ENCODE measurements around the gene HMGN4. TPM values are rescaled to one million over a fixed set of nuclear protein-coding genes. Genes with fewer than 3 reads are reported as not detected.
A peak's percentile ranks its signal among the peaks of the same experiment; 100 is the strongest.
"Not testable (repeated sequence)": the region's sequence is repeated elsewhere in the genome, so short reads cannot be mapped to it uniquely, and the experiment has no call there.

HMGN4 gene
- total and polyA plus RNA-seq, 9 of the 15 experiments (the other 6 are each of a cell fraction or from before 2014, with no cell fraction given) = 35.4 to 134 (median 94.1) TPM

GRCh38 chr6:26511033-26511432, 27.1 kb upstream of the HMGN4 start:
- H3K79me2 ChIP-seq (ENCODE audit: control insufficient read depth, insufficient read depth, low read length); H3K9me1 ChIP-seq (ENCODE audit: control insufficient read depth, insufficient read depth, low read length); H4K20me1 ChIP-seq (replicated peaks; ENCODE audit: control insufficient read depth, insufficient read depth, low read length); CTCF ChIA-PET (ENCODE audit: low intra/inter-chr PET ratio); H3K4me1 ChIP-seq (replicated peaks in 1 of 2; ENCODE audit: control insufficient read depth in 2 of 2, insufficient read depth in 2 of 2, low read length in 2 of 2); H3K9me3 ChIP-seq (replicated peaks; ENCODE audit: control insufficient read depth, insufficient read depth, low read depth, low read length); in situ Hi-C loops (cut with MboI); POLR2A ChIA-PET; H3K27ac ChIP-seq (ENCODE audit: extremely low read depth, low read depth, low read length); H3K4me2 ChIP-seq (ENCODE audit: insufficient read depth, low read length); H3K36me3 ChIP-seq (ENCODE audit: control insufficient read depth, insufficient read depth, low read length); FAIRE-seq; H3K4me3 ChIP-seq; BruUV-seq (replicated peaks); intact Hi-C loops (cut with micrococcal nuclease); H3K9ac ChIP-seq (ENCODE audit: insufficient read depth in 1 of 2, low read depth in 2 of 2, low read length in 2 of 2); H3K27me3 ChIP-seq (ENCODE audit: control insufficient read depth in 2 of 2, insufficient read depth in 2 of 2, low read length in 2 of 2); H2AFZ ChIP-seq (ENCODE audit: low read depth, low read length); TF ChIP-seq ZNF740 (tag; IDR thresholded peaks at IDR 0.05); MYNN (CRISPR knock-in tag; IDR thresholded peaks at IDR 0.05); NR2C1 (tag; IDR thresholded peaks at IDR 0.05); JUND (tag; IDR thresholded peaks at IDR 0.05; ENCODE audit: borderline replicate concordance, low read depth, low read length); PBX2 (CRISPR knock-in tag; IDR thresholded peaks at IDR 0.05; ENCODE audit: low read depth): not testable (repeated sequence)
- peak; percentile 55 for ATAC-seq
- 27% methylated on average over 8 of the region's 8 CpGs for WGBS (ENCODE audit: insufficient coverage, low coverage, missing lambda C conversion rate)
- DNase-seq (ENCODE audit: extremely low read depth in 1 of 4, low spot score in 3 of 4) = peak in 2 of 4 experiments; percentile 47 to 52
- TF ChIP-seq ZNF740 (CRISPR knock-in tag; IDR thresholded peaks at IDR 0.05) (0 out of 2 replicates have a peak, but pooled peaks have one; percentile 27), VEZF1 (CRISPR knock-in tag; IDR thresholded peaks at IDR 0.05) (peak; percentile 95), CBFA2T3 (IDR thresholded peaks at IDR 0.05) (peak; percentile 36; the same call in 1 of the 2 replicates), HDAC2 (IDR thresholded peaks at IDR 0.05) (peak; percentile 14; the same call in 1 of the 2 replicates), MYNN (IDR thresholded peaks at IDR 0.05) (peak; percentile 51; the same call in 1 of the 2 replicates), CREM (IDR thresholded peaks at IDR 0.05; ENCODE audit: low read depth) (0 out of 2 replicates have a peak, but pooled peaks have one; percentile 18), NR2C1 (IDR thresholded peaks at IDR 0.05) (0 out of 2 replicates have a peak, but pooled peaks have one; percentile 14), SMARCA4 (IDR thresholded peaks at IDR 0.05) (peak; percentile 53; the same call in 1 of the 2 replicates), NCOR1 (IDR thresholded peaks at IDR 0.05) (peak; percentile 31; the same call in 1 of the 2 replicates), CXXC5 (CRISPR knock-in tag; IDR thresholded peaks at IDR 0.05) (peak; percentile 29; the same call in 1 of the 2 replicates), EGR1 (conservative IDR thresholded peaks at IDR 0.05) (peak; percentile 47; the same call in 1 of the 2 replicates), JUND (IDR thresholded peaks at IDR 0.05; ENCODE audit: borderline replicate concordance, low read depth, low read length) (peak; percentile 45), HMBOX1 (IDR thresholded peaks at IDR 0.05) (peak; percentile 48; the same call in 1 of the 2 replicates), PBX2 (tag; conservative IDR thresholded peaks at IDR 0.05; ENCODE audit: low read depth) (peak; percentile 49; the same call in 1 of the 2 replicates), PHF21A (IDR thresholded peaks at IDR 0.05; ENCODE audit: borderline replicate concordance, low read depth) (peak; percentile 18; the same call in 1 of the 2 replicates)

Measured in K562 (cell line).